ENCODE measurements around the gene ISOC2. TPM values are rescaled to one million over a fixed set of nuclear protein-coding genes. Genes with fewer than 3 reads are reported as not detected.
A peak's percentile ranks its signal among the peaks of the same experiment; 100 is the strongest.

Gene ISOC2
- total and polyA plus RNA-seq, 9 of the 15 experiments (the other 6 are each of a cell fraction or from before 2014, with no cell fraction given), result 1.2 to 229 (median 58.3) TPM

- TF ChIP-seq, protein P1, sequence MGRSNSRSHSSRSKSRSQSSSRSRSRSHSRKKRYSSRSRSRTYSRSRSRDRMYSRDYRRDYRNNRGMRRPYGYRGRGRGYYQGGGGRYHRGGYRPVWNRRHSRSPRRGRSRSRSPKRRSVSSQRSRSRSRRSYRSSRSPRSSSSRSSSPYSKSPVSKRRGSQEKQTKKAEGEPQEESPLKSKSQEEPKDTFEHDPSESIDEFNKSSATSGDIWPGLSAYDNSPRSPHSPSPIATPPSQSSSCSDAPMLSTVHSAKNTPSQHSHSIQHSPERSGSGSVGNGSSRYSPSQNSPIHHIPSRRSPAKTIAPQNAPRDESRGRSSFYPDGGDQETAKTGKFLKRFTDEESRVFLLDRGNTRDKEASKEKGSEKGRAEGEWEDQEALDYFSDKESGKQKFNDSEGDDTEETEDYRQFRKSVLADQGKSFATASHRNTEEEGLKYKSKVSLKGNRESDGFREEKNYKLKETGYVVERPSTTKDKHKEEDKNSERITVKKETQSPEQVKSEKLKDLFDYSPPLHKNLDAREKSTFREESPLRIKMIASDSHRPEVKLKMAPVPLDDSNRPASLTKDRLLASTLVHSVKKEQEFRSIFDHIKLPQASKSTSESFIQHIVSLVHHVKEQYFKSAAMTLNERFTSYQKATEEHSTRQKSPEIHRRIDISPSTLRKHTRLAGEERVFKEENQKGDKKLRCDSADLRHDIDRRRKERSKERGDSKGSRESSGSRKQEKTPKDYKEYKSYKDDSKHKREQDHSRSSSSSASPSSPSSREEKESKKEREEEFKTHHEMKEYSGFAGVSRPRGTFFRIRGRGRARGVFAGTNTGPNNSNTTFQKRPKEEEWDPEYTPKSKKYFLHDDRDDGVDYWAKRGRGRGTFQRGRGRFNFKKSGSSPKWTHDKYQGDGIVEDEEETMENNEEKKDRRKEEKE (IDR thresholded peaks at IDR 0.05; ENCODE audit: borderline replicate concordance in 1 of 2, control insufficient read depth in 1 of 2, low read depth in 2 of 2, low read length in 1 of 2), result no peak
- TF ChIP-seq ZBTB17 (CRISPR knock-in tag; IDR thresholded peaks at IDR 0.05), result no peak
- TF ChIP-seq EZH2 (IDR thresholded peaks at IDR 0.05; ENCODE audit: borderline replicate concordance, low read depth, low read length), result no peak
- no peak for TF ChIP-seq GTF2F1 (IDR thresholded peaks at IDR 0.05; ENCODE audit: low read depth, low read length)
- no peak for TF ChIP-seq HNRNPUL1 (IDR thresholded peaks at IDR 0.05; ENCODE audit: low read length)
- TF ChIP-seq POLR2A (conservative IDR thresholded peaks at IDR 0.05), result no peak
- no peak for TF ChIP-seq ZNF79 (CRISPR knock-in tag; IDR thresholded peaks at IDR 0.05; ENCODE audit: low read depth)
- TF ChIP-seq ZBTB34 (CRISPR knock-in tag; IDR thresholded peaks at IDR 0.05), result no peak
- no peak for TF ChIP-seq NR0B1 (IDR thresholded peaks at IDR 0.05; ENCODE audit: partially characterized antibody)
- no peak for TF ChIP-seq KAT7 (CRISPR knock-in tag; IDR thresholded peaks at IDR 0.05; ENCODE audit: borderline replicate concordance)
- TF ChIP-seq, protein P2, sequence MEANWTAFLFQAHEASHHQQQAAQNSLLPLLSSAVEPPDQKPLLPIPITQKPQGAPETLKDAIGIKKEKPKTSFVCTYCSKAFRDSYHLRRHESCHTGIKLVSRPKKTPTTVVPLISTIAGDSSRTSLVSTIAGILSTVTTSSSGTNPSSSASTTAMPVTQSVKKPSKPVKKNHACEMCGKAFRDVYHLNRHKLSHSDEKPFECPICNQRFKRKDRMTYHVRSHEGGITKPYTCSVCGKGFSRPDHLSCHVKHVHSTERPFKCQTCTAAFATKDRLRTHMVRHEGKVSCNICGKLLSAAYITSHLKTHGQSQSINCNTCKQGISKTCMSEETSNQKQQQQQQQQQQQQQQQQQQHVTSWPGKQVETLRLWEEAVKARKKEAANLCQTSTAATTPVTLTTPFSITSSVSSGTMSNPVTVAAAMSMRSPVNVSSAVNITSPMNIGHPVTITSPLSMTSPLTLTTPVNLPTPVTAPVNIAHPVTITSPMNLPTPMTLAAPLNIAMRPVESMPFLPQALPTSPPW (CRISPR knock-in tag; IDR thresholded peaks at IDR 0.05), result peak; percentile 64
- peak; percentile 73; the same call in 1 of the 2 replicates for TF ChIP-seq KLF13 (tag; IDR thresholded peaks at IDR 0.05; ENCODE audit: borderline replicate concordance, low read depth)
- TF ChIP-seq XRCC5 (IDR thresholded peaks at IDR 0.05; ENCODE audit: low read depth, low read length), result peak; percentile 81; the same call in 1 of the 2 replicates
- TF ChIP-seq SIN3B (IDR thresholded peaks at IDR 0.05; ENCODE audit: low read depth), result no peak
- TF ChIP-seq ZNF143 (CRISPR knock-in tag; IDR thresholded peaks at IDR 0.05), result no peak
- TF ChIP-seq ZNF3 (CRISPR knock-in tag; IDR thresholded peaks at IDR 0.05), result no peak
- no peak for TF ChIP-seq HMG20A (CRISPR knock-in tag; conservative IDR thresholded peaks at IDR 0.05)
- TF ChIP-seq RBM17 (IDR thresholded peaks at IDR 0.05; ENCODE audit: borderline replicate concordance, low read depth, low read length), result no peak
- TF ChIP-seq TCFL5 (CRISPR knock-in tag; conservative IDR thresholded peaks at IDR 0.05), result no peak
- TF ChIP-seq HOXB6 (CRISPR knock-in tag; IDR thresholded peaks at IDR 0.05; ENCODE audit: borderline replicate concordance), result no peak
- TF ChIP-seq ZBTB43 (CRISPR knock-in tag; IDR thresholded peaks at IDR 0.05), result no peak
Observed at GRCh38 chr19:55437410-55437809, 24.0 kb downstream of the ISOC2 start (continued).
